Frontal cortex (tissue), 1 donor: ENCODE measurements around the gene TGFBR3L. TPM values are rescaled to one million over a fixed set of nuclear protein-coding genes. Genes with fewer than 3 reads are reported as not detected.

ENCODE experiments used
- total RNA-seq: library from RNA; depleted of rRNA; stranded (reverse); fragments of >200 nt; gene quantifications from one replicate; pipeline ENCODE4 v1.2.3, GENCODE V29; 2014

TGFBR3L gene
- total RNA-seq, 1 donor from 2014 or later = not detected

Other genes with a start within 250 kb of the TGFBR3L start
- not detected for gene RETN, start 245.8 kb upstream of the TGFBR3L start, total RNA-seq
- not detected for gene MCEMP1, start 237.7 kb upstream of the TGFBR3L start, total RNA-seq
- gene TRAPPC5, start 234.0 kb upstream of the TGFBR3L start, total RNA-seq = 15.5 TPM
- not detected for gene FCER2, start 212.7 kb upstream of the TGFBR3L start, total RNA-seq
- 0.82 TPM for gene CLEC4G, start 182.7 kb upstream of the TGFBR3L start, total RNA-seq
- gene CD209, start 167.3 kb upstream of the TGFBR3L start, total RNA-seq = 0.82 TPM
- gene CLEC4M, start 151.6 kb upstream of the TGFBR3L start, total RNA-seq = not detected
- 47.7 TPM for gene EVI5L, start 84.6 kb upstream of the TGFBR3L start, total RNA-seq
- gene PRR36, start 40.4 kb upstream of the TGFBR3L start, total RNA-seq = 2.9 TPM
- not detected for gene LRRC8E, start 26.3 kb upstream of the TGFBR3L start, total RNA-seq
- gene MAP2K7, start 11.0 kb upstream of the TGFBR3L start, total RNA-seq = 5.7 TPM
- gene SNAPC2, start 5.5 kb downstream of the TGFBR3L start, total RNA-seq = 4.9 TPM
- 9.4 TPM for gene CTXN1, start 11.3 kb downstream of the TGFBR3L start, total RNA-seq
- 26.9 TPM for gene TIMM44, start 28.8 kb downstream of the TGFBR3L start, total RNA-seq
- gene ELAVL1, start 90.8 kb downstream of the TGFBR3L start, total RNA-seq = 14.3 TPM
- gene CCL25, start 137.9 kb downstream of the TGFBR3L start, total RNA-seq = 1.2 TPM
- 28.1 TPM for gene FBN3, start 234.8 kb downstream of the TGFBR3L start, total RNA-seq